ENCODE measurements around the gene SLC44A5. TPM values are rescaled to one million over a fixed set of nuclear protein-coding genes. Genes with fewer than 3 reads are reported as not detected.

Gene SLC44A5
- polyA plus RNA-seq, 2 of the 4 experiments (the other 2 are of a cell fraction): 0.10 to 1.5 TPM

DNA sequence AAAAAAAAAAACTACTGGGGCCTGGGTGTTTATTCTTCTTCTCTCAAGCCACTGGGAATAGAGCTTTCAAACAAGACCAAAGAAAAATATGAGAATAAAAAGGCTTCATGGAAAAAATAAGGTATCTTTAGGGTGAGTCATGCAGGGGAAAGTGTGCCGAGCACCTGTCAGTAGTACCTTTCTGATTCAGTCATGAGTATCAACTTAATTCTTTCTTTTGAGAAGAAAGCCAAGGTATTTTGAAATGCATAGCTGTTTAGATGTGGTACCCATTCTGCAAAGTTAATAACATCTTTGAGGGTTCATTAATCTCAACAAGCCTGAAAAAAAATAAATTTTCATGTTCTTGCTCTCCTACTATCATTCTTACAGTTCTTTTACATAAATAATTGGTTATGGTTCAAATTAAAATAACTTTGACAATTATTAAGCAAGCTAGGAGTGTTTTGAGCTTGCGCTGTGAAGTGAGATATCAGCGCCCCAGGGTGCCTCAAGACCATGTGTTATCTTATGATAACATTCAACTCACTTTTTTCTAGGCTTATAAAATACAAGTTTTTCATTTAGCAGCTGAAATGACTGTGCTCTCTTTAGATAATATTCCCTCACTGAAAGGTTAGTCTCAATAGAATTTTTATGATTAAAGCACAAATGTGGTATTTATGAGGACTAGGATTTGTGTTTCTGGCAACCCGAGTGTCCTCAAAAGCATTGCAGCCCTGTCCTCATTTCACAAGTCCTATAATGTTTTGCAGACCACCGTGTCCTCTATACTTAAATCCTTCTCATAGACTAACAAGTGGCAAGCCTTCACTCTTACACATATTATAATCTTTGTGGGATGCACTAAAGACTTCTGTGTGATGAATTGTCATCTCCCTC lies 138.6 kb downstream of the SLC44A5 start:
- FAIRE-seq (no peak), DNase-seq (ENCODE audit: low read depth in 1 of 2, low spot score in 1 of 2) (no peak), ATAC-seq (no peak)
- TF ChIP-seq JUNB (IDR thresholded peaks at IDR 0.05) (no peak), NFE2L2 (conservative IDR thresholded peaks at IDR 0.05; ENCODE audit: low read length) (no peak)
- Histone ChIP-seq H3K4me1 (no peaks in the 10 kb centered on the region), H3K4me2 (no peak overlapping the region), H3K9me3 (no peaks in the 10 kb centered on the region), H3K27ac (no peak overlapping the region), H3K4me3 (no peak overlapping the region)
- CTCF ChIA-PET: interaction anchor here (0.9 to 1.6 kb wide), 2 partner anchors 13 to 206 kb away, joined by 3 to 4 read pairs; no protein-coding TSS in a partner anchor
- POLR2A ChIA-PET: no interaction called here
- WGBS (ENCODE audit: missing lambda C conversion rate): 29% methylated on average over 5 of the region's 5 CpGs

DNA sequence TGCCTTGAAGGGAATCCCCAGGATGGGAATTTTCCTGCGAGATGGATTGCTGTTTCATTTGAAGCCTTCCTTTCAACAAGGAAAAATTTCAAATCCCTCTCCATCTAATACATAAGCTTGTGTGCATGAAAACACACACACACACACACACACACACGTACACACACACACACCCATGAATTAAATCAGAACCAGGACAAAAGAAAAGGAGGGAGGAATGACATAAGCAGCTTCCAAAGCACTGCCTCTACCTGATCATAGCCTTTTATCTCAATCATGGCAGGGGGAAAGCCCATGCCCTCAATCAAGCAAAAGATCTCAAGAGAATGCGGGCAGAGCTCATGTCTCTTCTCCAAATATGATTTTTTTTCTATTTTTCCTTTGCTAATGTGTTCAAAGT lies 139.7 kb downstream of the SLC44A5 start:
- Histone ChIP-seq H3K4me2 (no peak overlapping the region), H3K27ac (no peak overlapping the region), H3K9me3 (no peaks in the 10 kb centered on the region), H3K4me1 (no peaks in the 10 kb centered on the region), H3K4me3 (no peak overlapping the region)
- ATAC-seq: no peak
- no peak for FAIRE-seq
- ChIA-PET CTCF (interaction anchor here (1.7 kb wide), 1 partner anchor 143 kb away, joined by 4 read pairs; no protein-coding TSS in a partner anchor), POLR2A (no interaction called here)
- TF ChIP-seq EHF (CRISPR knock-in tag; IDR thresholded peaks at IDR 0.05) (no peak), NPAS2 (CRISPR knock-in tag; IDR thresholded peaks at IDR 0.05; ENCODE audit: borderline replicate concordance) (no peak), EHMT2 (IDR thresholded peaks at IDR 0.05; ENCODE audit: low read depth) (no peak), NR3C1 (IDR thresholded peaks at IDR 0.05) (no peak), MAFK (IDR thresholded peaks at IDR 0.05; ENCODE audit: partially characterized antibody) (no peak), GATA3 (IDR thresholded peaks at IDR 0.05; ENCODE audit: borderline replicate concordance) (no peak), POLR2A (IDR thresholded peaks at IDR 0.05; ENCODE audit: low read length) (no peak), SMC3 (IDR thresholded peaks at IDR 0.05) (no peak), KDM1A (IDR thresholded peaks at IDR 0.05; ENCODE audit: low read depth) (no peak), SREBF2 (IDR thresholded peaks at IDR 0.05) (no peak)
- TF ChIP-seq, protein P1, sequence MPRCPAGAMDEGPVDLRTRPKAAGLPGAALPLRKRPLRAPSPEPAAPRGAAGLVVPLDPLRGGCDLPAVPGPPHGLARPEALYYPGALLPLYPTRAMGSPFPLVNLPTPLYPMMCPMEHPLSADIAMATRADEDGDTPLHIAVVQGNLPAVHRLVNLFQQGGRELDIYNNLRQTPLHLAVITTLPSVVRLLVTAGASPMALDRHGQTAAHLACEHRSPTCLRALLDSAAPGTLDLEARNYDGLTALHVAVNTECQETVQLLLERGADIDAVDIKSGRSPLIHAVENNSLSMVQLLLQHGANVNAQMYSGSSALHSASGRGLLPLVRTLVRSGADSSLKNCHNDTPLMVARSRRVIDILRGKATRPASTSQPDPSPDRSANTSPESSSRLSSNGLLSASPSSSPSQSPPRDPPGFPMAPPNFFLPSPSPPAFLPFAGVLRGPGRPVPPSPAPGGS (IDR thresholded peaks at IDR 0.05): no peak
- no peak for DNase-seq (ENCODE audit: low read depth in 1 of 2, low spot score in 1 of 2)
- 12% methylated on average over 3 of the region's 3 CpGs for WGBS (ENCODE audit: missing lambda C conversion rate)

DNA sequence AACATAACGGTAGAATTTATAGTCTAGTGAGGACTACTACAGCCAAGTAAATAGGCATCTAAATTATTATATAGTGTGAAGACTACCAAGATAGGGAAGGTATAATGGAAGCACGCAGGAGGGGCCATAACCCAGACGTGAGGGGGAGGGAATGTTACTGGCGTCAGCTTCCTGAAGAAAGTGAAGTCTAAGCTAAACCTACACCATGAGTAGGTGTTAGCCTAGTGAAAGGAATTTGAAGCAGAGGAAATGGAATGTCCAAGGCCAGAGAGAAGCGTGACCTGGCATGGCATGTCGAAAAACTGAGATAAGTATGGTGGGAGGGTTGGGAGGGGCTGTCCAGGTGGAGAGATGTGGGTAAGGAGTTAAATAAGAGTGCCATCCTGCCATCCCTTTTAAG lies 140.5 kb downstream of the SLC44A5 start:
- 17% methylated on average over 6 of the region's 6 CpGs for WGBS (ENCODE audit: missing lambda C conversion rate)
- CTCF ChIA-PET: interaction anchor here (1.7 kb wide), 1 partner anchor 144 kb away, joined by 4 read pairs; no protein-coding TSS in a partner anchor

More for the DNA sequence above, 140.5 kb downstream of the SLC44A5 start:
- ATAC-seq: no peak
- no peak overlapping the region for H3K4me2 ChIP-seq
- no peak for FAIRE-seq
- TF ChIP-seq KDM1A (IDR thresholded peaks at IDR 0.05; ENCODE audit: low read depth) (no peak), TP53 (CRISPR knock-in tag; IDR thresholded peaks at IDR 0.05) (no peak), HOXA7 (CRISPR knock-in tag; IDR thresholded peaks at IDR 0.05) (no peak), MAZ (IDR thresholded peaks at IDR 0.05; ENCODE audit: borderline replicate concordance, low read depth, low read length) (no peak), NFE2L2 (conservative IDR thresholded peaks at IDR 0.05; ENCODE audit: low read length) (no peak), HOXB13 (CRISPR knock-in tag; IDR thresholded peaks at IDR 0.05; ENCODE audit: low read depth) (no peak), FOSL2 (IDR thresholded peaks at IDR 0.05) (no peak), FOSL2 (CRISPR knock-in tag; IDR thresholded peaks at IDR 0.05) (no peak), CEBPB (IDR thresholded peaks at IDR 0.05) (no peak), ZNF302 (CRISPR knock-in tag; IDR thresholded peaks at IDR 0.05) (no peak), MYC (IDR thresholded peaks at IDR 0.05; ENCODE audit: borderline replicate concordance, low read length) (no peak), EHMT2 (IDR thresholded peaks at IDR 0.05; ENCODE audit: low read depth) (no peak), KDM5A (IDR thresholded peaks at IDR 0.05) (no peak), HDAC2 (IDR thresholded peaks at IDR 0.05) (no peak), POLR2AphosphoS2 (conservative IDR thresholded peaks at IDR 0.05; ENCODE audit: low read length) (no peak), PHF8 (IDR thresholded peaks at IDR 0.05; ENCODE audit: borderline replicate concordance, low read depth) (no peak)
- TF ChIP-seq, protein P2, sequence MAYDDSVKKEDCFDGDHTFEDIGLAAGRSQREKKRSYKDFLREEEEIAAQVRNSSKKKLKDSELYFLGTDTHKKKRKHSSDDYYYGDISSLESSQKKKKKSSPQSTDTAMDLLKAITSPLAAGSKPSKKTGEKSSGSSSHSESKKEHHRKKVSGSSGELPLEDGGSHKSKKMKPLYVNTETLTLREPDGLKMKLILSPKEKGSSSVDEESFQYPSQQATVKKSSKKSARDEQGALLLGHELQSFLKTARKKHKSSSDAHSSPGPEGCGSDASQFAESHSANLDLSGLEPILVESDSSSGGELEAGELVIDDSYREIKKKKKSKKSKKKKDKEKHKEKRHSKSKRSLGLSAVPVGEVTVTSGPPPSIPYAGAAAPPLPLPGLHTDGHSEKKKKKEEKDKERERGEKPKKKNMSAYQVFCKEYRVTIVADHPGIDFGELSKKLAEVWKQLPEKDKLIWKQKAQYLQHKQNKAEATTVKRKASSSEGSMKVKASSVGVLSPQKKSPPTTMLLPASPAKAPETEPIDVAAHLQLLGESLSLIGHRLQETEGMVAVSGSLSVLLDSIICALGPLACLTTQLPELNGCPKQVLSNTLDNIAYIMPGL (CRISPR knock-in tag; IDR thresholded peaks at IDR 0.05; ENCODE audit: borderline replicate concordance): no peak
- TF ChIP-seq, protein P3, sequence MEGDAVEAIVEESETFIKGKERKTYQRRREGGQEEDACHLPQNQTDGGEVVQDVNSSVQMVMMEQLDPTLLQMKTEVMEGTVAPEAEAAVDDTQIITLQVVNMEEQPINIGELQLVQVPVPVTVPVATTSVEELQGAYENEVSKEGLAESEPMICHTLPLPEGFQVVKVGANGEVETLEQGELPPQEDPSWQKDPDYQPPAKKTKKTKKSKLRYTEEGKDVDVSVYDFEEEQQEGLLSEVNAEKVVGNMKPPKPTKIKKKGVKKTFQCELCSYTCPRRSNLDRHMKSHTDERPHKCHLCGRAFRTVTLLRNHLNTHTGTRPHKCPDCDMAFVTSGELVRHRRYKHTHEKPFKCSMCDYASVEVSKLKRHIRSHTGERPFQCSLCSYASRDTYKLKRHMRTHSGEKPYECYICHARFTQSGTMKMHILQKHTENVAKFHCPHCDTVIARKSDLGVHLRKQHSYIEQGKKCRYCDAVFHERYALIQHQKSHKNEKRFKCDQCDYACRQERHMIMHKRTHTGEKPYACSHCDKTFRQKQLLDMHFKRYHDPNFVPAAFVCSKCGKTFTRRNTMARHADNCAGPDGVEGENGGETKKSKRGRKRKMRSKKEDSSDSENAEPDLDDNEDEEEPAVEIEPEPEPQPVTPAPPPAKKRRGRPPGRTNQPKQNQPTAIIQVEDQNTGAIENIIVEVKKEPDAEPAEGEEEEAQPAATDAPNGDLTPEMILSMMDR (IDR thresholded peaks at IDR 0.05): no peak
- TF ChIP-seq, protein P4, sequence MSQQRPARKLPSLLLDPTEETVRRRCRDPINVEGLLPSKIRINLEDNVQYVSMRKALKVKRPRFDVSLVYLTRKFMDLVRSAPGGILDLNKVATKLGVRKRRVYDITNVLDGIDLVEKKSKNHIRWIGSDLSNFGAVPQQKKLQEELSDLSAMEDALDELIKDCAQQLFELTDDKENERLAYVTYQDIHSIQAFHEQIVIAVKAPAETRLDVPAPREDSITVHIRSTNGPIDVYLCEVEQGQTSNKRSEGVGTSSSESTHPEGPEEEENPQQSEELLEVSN (IDR thresholded peaks at IDR 0.05; ENCODE audit: borderline replicate concordance, low read depth): no peak
- no peaks in the 10 kb centered on the region for H3K9me3 ChIP-seq
- POLR2A ChIA-PET: no interaction called here
- no peak for DNase-seq (ENCODE audit: low read depth in 1 of 2, low spot score in 1 of 2)
- no peak overlapping the region for H3K27ac ChIP-seq
- H3K4me1 ChIP-seq: no peaks in the 10 kb centered on the region
- no peak overlapping the region for H3K4me3 ChIP-seq
